Dendritic cell treated with granulocyte-macrophage colony-stimulating factor and Interleukin-4, amounts not matched to agents 40 ng/mL and 50 ng/mL, for 4 days (primary cell): ENCODE measurements around the gene SOCS7.

ENCODE experiments used
- H3K27ac Mint-ChIP-seq: one replicate; pipeline ENCODE4 v1.8.0; 2022; ENCODE audit warnings: mild to moderate bottlenecking, mixed read lengths
- H3K27me3 Mint-ChIP-seq: one replicate; pipeline ENCODE4 v1.8.0; 2022; ENCODE audit warnings: mild to moderate bottlenecking, mixed read lengths
- H3K36me3 Mint-ChIP-seq: one replicate; pipeline ENCODE4 v1.8.0; 2022; ENCODE audit warnings: low read depth, mixed read lengths
- H3K4me1 Mint-ChIP-seq: one replicate; pipeline ENCODE4 v1.8.0; 2022; ENCODE audit warnings: low read depth, mixed read lengths
- H3K4me3 Mint-ChIP-seq: one replicate; pipeline ENCODE4 v1.8.0; 2022; ENCODE audit warnings: mild to moderate bottlenecking, moderate library complexity, mixed read lengths
- H3K9me3 Mint-ChIP-seq: one replicate; pipeline ENCODE4 v1.8.0; 2022; ENCODE audit warnings: mixed read lengths
- intact Hi-C: fragments of 100-400 bp; cut with micrococcal nuclease; formaldehyde crosslinking; loops from one replicate; pipeline ENCODE4 v1.15.0; 2022

Gene SOCS7

DNA sequence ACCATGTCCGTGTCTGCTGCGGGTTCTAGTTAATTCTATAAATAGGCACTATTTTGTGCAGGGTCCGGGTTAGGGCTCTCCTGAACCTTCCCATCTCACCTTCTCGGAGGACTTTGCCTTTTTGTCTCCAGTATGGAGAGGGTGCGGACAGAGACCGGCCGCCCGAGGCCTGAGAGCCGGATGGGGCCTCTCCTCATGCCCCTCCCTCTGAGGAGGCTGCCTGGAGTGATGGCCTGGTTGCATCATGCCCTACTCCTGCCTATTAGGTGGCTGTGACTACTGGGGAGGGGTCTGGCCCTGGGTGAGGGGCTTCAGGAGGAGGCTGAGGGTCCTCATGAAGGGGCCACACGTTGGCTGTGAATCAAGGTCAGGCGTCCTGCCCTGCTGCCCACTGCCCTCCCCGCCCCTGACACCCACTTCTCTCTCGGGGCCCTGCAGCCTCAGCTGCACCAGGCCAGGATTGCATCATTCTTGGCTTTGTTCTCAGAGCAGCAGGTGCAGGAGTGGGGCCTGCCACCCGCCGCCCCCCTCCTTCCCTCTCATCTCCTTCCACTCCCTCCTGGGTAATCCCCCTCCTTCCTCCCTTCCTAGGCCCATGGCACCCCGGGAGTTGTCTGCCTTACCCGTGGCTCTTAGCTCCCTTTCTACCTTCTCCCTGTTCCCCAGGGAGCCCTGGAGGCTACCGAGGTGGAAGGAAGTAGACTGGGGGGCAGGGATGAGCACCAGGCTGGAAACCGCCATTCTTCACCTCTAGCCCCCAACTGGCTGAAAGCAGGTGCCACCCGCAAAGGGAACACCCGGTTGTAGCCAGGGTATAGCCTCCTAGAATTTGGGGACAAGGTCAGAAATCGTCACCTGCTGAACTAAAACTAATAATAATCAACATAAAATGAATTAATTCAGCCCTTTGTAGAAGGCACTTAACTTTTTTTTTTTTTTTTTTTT is 63.9 kb downstream of the SOCS7 start:
- intact Hi-C loops, result no loop called here

DNA sequence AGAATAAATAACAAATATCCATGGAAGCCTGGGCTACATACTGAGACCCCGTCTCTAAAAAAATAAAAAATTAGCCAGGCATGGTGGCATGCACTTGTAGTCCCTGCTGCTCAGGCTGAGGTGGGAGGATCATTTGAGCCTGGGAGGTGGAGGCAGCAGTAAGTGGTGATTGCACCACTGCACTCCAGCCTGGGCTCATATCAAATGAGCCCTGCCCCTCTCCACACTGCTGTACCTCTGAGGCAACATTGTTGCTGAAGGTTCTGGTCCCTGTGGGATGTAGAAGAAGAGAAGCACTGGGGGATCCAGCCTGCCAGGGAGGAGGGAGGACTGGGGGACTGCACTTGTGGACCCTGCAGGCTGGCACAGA is 65.2 kb downstream of the SOCS7 start:
- peaks cover 55% of the 10 kb centered on the region for H3K27me3 Mint-ChIP-seq
- no peaks in the 10 kb centered on the region for H3K9me3 Mint-ChIP-seq
- no peak overlapping the region for H3K4me3 Mint-ChIP-seq
- no peaks in the 10 kb centered on the region for H3K36me3 Mint-ChIP-seq
- H3K27ac Mint-ChIP-seq, result no peak overlapping the region
- H3K4me1 Mint-ChIP-seq, result peaks cover 30% of the 10 kb centered on the region
- intact Hi-C loops, result no loop called here

More for the DNA sequence above, 63.9 kb downstream of the SOCS7 start:
- Mint-ChIP-seq H3K4me3 (no peak overlapping the region), H3K4me1 (peaks cover 30% of the 10 kb centered on the region), H3K36me3 (no peaks in the 10 kb centered on the region), H3K9me3 (no peaks in the 10 kb centered on the region), H3K27me3 (peaks cover 43% of the 10 kb centered on the region), H3K27ac (no peak overlapping the region)

DNA sequence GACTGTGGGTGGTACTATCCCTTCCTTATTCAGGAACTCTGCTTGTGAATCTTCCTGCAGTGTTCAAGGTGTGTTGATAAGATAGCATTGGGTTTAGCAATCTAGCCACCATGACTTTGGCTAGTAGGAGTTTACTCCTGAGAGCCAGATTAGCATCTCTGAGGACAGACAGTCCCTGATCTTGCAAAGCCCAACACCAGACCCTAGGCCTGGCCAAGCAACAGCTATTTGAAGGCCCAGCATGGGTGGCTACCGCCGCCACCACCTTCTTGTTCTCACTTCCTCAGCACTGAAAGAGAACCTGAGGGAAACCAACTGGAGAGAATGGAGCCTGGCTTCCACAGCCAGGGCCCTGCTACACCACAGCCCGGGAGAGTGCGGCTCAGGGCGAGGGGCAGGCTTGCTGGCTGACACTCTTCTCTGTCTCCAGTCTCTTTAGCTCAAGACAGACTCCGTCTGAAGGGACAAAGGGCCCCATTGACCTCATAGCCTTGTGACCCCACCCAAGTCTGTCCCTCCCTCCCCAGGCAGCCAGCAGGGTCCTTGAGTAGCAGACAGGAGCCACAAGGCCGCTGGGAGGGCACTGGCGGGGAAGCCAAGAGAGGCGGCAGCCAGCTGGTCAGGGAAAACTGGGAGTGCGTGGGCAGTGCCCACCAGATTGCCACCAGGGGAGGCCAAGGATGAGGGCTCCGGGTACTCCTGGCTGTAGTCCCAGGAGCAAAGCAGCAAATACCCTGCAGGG is 65.7 kb downstream of the SOCS7 start:
- Mint-ChIP-seq H3K27me3 (peaks cover 60% of the 10 kb centered on the region), H3K27ac (no peak overlapping the region), H3K9me3 (no peaks in the 10 kb centered on the region), H3K36me3 (no peaks in the 10 kb centered on the region), H3K4me1 (peaks cover 30% of the 10 kb centered on the region), H3K4me3 (no peak overlapping the region)
- intact Hi-C loops, result no loop called here

DNA sequence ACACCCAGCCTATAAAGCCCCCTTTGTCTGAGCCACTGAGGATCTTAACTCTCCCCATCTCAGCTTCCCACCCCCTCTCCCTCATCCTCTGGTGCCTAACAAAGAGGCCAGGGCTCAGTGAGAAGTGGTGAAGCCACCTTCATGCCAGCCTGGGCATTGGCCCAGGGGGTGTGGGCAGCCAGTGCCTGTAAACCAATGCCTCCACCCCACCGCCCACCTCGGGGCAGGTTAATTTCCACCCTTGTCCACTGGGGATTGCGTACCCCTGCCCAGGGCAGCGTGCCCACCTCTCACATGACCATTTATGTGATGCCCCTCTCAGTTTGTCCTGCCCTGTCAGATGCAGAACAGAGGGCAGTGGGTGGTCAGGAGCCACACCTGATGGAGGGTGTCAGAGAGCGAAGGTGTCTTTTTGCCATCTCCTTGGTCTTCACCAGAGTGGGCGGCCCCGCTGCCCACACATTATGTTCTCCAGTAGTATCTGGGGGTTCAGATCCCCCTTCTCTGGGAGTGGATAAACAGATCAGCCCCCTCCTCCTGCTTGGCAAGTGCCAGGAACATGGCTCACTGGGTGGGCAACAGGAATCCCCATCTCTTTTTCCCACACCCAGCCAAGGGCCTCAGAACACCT is 66.5 kb downstream of the SOCS7 start:
- H3K36me3 Mint-ChIP-seq, result no peaks in the 10 kb centered on the region
- no peak overlapping the region for H3K4me3 Mint-ChIP-seq
- intact Hi-C loops, result no loop called here
- H3K27me3 Mint-ChIP-seq, result peaks cover 68% of the 10 kb centered on the region
- H3K4me1 Mint-ChIP-seq, result peaks cover 30% of the 10 kb centered on the region
- no peak overlapping the region for H3K27ac Mint-ChIP-seq
- H3K9me3 Mint-ChIP-seq, result no peaks in the 10 kb centered on the region

DNA sequence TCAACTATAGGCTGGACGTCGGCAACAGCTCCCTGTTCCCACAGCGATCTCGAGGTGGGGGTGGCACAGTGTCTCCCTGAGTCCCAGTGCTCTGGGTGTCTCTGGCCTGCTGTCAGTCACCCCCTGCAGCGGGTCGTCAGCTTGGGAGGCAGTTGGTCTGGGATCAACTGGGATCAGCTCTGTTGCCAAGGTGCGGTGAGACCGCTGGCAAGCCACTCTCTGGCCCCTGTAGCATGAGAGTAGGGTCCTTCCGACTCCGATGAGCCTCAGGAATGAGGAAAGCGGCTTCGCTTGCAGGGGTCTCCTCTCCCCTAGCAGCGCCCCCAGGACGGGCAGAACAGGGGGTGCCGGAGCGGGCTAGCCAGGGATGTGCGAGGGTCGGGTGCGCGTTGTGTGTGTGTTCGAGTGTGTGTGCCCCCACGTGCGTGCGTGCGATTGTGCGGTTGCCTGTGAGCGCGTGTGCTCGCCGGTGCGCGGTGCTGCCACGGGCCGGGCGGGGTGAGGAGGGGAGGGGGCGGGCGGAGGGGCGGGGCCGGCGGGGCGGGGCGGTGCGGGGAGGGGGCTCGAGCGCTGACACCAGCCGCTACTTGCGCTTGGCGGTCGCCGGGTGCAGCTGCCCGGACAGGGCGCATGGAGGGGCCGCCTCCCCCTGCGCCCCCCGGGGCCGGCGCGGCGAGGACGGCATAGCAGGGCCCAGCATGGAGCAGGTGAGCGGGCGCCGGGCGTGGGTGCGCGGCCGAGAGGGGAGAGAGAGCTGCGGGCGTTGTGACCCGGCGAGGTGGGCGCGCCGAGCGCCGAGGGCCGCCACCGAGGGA is 67.3 kb downstream of the SOCS7 start:
- Mint-ChIP-seq H3K36me3 (no peaks in the 10 kb centered on the region), H3K4me3 (no peak overlapping the region), H3K27me3 (peaks cover 74% of the 10 kb centered on the region), H3K4me1 (peaks cover 31% of the 10 kb centered on the region), H3K27ac (peak overlapping the region; percentile 26), H3K9me3 (no peaks in the 10 kb centered on the region)
- intact Hi-C loops, result no loop called here

DNA sequence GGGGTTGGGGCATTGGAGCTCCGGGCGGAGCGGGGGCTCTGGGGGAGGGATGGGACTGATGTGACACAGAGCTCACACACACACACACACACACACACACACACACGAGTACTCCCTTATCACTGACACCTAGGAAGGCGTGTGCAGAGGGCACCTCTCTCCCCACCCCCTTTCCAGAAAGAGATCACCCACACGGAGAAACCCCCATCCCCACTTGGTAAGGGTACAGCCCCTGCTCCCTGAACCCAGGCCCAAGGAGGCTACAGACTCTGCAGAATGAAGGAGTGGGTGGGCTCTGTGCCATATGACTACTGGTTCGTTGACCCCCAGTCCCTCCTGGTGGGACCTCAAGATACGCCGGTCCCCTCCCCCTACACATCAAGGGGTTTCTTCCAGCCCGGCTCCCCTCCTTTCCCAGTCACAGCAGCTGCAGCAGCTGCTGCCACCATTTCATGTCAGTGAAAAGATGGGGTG is 67.9 kb downstream of the SOCS7 start:
- Mint-ChIP-seq H3K27me3 (peaks cover 80% of the 10 kb centered on the region), H3K4me1 (peaks cover 37% of the 10 kb centered on the region), H3K36me3 (no peaks in the 10 kb centered on the region), H3K4me3 (no peak overlapping the region), H3K27ac (no peak overlapping the region), H3K9me3 (no peaks in the 10 kb centered on the region)
- intact Hi-C loops, result no loop called here

DNA sequence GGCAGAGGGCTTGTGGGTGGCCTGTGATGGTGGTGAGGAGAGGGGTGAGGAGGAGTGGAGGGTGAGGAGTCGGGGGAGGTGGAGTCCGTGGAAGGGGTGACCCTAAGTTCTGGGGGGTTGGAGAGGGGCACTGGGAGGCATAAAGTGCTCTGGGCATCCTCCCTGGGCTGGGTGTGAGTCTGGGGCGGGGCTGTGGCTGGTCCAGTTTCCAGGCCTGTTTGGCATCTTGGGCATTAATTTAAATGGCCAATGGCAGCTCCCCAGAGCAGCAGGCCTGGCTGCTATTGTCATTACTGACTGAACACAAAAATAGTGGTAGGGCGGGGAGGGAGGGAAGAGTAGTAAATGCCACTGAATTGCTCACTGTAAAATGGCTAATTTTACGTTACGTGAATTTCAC is 68.9 kb downstream of the SOCS7 start:
- H3K4me3 Mint-ChIP-seq, result no peak overlapping the region
- intact Hi-C loops, result loop anchor here (10.0 kb wide), 1 partner anchor 244 kb away; no protein-coding TSS in a partner anchor
- H3K27ac Mint-ChIP-seq, result no peak overlapping the region
- no peaks in the 10 kb centered on the region for H3K9me3 Mint-ChIP-seq
- H3K4me1 Mint-ChIP-seq, result peaks cover 38% of the 10 kb centered on the region
- H3K36me3 Mint-ChIP-seq, result no peaks in the 10 kb centered on the region
- H3K27me3 Mint-ChIP-seq, result peaks cover 88% of the 10 kb centered on the region

DNA sequence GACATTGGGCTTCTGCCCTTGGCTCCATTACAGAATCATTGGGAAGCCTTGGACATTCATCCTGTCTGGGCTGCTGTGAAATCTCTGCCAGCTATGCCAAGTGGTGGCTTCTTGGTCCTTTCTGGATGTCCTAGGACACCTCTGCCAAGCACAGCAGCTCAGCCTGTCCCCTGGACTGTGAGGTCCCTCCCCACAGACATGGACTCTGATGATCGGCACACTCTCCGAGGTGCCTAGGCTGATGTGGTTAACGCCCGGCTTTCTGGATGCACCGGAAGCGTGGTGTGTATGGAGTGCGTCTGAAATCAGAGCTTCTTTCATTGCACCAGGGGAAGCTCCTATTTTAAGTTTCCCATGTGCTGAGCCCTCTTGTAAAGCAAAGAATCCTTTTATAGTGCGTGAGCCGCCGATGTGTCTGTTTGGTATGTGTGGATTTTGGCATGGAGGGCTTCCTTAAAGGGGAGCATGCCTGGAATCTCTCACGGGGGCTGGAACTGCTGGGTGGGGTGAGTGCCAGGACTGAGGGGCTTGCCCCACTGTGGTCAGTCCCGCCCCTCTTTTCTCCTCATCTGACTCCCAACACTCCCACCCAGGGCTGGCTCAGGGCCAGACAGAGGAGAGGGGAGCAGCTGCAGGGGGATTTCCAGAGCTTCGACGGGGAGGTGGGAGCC is 69.7 kb downstream of the SOCS7 start:
- Mint-ChIP-seq H3K4me3 (no peak overlapping the region), H3K4me1 (peaks cover 39% of the 10 kb centered on the region), H3K27ac (no peak overlapping the region), H3K9me3 (no peaks in the 10 kb centered on the region), H3K27me3 (peaks cover 88% of the 10 kb centered on the region), H3K36me3 (no peaks in the 10 kb centered on the region)
- intact Hi-C loops, result loop anchor here (10.0 kb wide), 1 partner anchor 243 kb away; no protein-coding TSS in a partner anchor

DNA sequence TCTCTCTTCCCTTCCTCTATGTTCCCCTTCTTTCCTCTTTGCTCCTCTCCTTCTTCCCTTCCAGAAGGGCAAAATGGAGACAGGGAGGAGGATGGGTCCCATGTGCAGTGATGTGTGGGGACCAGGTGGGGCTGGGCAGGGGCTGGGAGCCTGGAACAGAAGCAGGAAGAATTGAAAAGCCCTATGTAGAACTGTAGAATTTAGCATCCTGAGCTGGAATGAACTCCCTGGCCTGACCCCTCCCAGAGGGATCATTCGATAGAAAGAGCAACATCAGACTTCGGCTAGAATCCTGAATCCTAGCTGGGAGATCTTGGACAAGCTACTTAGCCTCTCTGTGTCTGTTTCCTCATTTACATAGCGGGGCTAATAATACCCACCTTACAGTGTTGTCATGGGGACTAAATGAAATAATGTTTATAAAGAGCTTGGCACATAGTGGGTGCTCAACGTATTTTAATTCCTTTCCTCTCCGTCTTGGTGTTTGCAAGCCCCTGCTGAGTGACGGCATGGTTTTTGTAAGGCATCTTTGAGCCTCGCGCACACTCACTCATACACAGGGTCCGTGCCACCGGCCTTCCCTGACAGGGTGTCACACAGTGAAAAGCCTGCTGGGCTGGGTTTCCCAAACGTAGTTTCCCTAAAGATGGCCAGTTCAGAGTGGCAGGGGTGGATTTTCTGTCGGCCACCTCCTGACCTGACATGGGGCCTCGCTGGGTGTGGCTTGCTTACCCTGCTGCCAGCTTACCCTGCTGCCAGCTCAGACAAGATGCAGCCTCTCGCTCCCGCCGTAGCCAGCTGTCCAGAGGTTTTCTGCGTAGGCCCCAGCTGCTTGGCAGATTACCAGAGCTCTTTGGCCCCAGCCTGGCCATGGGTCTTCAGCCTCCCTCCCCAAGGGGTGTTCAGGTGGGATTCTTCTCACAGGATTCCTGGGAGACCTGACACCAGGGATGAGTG is 70.5 kb downstream of the SOCS7 start:
- intact Hi-C loops, result loop anchor here (2.0 to 10.0 kb wide), 2 partner anchors 63 to 243 kb away; no protein-coding TSS in a partner anchor
- no peak overlapping the region for H3K4me3 Mint-ChIP-seq
- H3K4me1 Mint-ChIP-seq, result peaks cover 36% of the 10 kb centered on the region
- peaks cover 86% of the 10 kb centered on the region for H3K27me3 Mint-ChIP-seq
- no peak overlapping the region for H3K27ac Mint-ChIP-seq
- H3K9me3 Mint-ChIP-seq, result no peaks in the 10 kb centered on the region
- no peaks in the 10 kb centered on the region for H3K36me3 Mint-ChIP-seq

DNA sequence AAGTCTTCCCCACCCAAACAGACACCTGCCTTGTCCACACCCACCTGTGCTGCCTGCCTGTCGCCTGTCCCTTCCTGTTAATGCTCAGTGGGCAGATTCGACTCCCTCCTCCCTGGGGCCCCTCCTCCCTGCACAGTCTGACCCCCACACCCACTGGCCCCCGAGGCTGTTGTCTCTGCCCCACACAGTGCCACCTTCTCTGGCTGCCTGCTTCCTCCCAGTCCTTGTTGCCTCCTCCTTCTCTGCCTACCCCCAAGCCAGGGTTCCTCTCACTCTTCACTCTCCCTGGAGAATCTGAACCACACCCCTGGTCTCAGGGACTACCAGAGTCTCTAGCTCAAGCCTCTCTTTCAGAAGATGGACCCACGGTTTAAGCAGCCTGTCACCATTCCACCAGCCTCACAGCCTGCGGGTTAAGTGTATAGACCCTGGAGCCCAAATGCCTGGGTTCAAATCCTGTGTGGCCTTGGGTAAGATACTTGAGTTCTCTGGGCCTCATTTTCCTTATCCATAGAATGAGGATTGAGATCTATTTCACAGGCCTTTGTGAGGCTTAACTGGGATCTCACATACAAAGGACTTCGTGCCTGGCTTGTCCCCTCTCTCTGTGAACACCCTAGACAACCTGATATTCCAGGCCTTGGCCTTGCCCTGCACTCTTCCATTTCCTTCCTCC is 72.8 kb downstream of the SOCS7 start:
- H3K36me3 Mint-ChIP-seq, result no peaks in the 10 kb centered on the region
- no peaks in the 10 kb centered on the region for H3K9me3 Mint-ChIP-seq
- intact Hi-C loops, result loop anchor here (10.0 kb wide), 1 partner anchor 240 kb away; no protein-coding TSS in a partner anchor
- H3K27ac Mint-ChIP-seq, result peak overlapping the region; percentile 4
- H3K27me3 Mint-ChIP-seq, result peaks cover 77% of the 10 kb centered on the region
- H3K4me1 Mint-ChIP-seq, result peaks cover 39% of the 10 kb centered on the region
- no peak overlapping the region for H3K4me3 Mint-ChIP-seq

DNA sequence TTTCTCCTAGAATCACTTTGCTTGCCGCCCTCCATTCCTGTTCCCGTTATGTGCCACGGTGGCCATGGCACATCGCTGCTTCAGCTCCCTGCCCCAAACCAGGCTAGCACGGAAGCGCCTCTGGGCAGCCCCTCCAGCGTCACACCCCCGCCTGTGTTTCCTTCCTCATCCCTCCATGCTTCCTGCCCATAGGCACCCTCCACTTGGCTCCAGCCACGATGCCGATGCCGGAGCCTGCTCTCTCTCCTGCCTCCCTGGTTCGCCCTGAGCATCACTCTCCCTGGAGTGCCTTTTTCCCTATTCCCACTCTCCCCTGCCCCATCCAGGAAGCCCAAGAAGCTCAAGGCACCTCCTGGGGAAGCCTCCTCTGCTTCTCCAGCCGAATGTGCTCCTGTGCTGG is 73.4 kb downstream of the SOCS7 start:
- Mint-ChIP-seq H3K4me3 (no peak overlapping the region), H3K36me3 (no peaks in the 10 kb centered on the region), H3K27me3 (peaks cover 76% of the 10 kb centered on the region), H3K4me1 (peaks cover 45% of the 10 kb centered on the region), H3K27ac (peak overlapping the region; percentile 4), H3K9me3 (no peaks in the 10 kb centered on the region)
- intact Hi-C loops, result loop anchor here (10.0 kb wide), 1 partner anchor 240 kb away; no protein-coding TSS in a partner anchor
